HUES6 (cell line): ENCODE measurements around the gene EID1.
A peak's percentile ranks its signal among the peaks of the same experiment; 100 is the strongest.

ENCODE experiments used
- H3K27ac ChIP-seq: 2 replicates; pipeline ENCODE4 v1.7.0; 2013; ENCODE audit warnings: low read depth, mild to moderate bottlenecking, low read length, inconsistent platforms
- H3K27me3 ChIP-seq: 2 replicates; pipeline ENCODE4 v1.6.1; 2013; ENCODE audit warnings: low read length; ENCODE audit not compliant: control insufficient read depth, insufficient read depth
- H3K36me3 ChIP-seq: 2 replicates; pipeline ENCODE4 v1.6.1; 2013; ENCODE audit warnings: low read length; ENCODE audit not compliant: control insufficient read depth, insufficient read depth
- H3K4me1 ChIP-seq: 2 replicates; pipeline ENCODE4 v1.6.1; 2013; ENCODE audit warnings: low read length; ENCODE audit not compliant: control insufficient read depth, insufficient read depth
- H3K4me3 ChIP-seq: 2 replicates; pipeline ENCODE4 v1.5.1; 2013; ENCODE audit warnings: low read depth, low read length
- H3K9ac ChIP-seq: one replicate; pipeline ENCODE4 v1.6.1; 2013; ENCODE audit warnings: mild to moderate bottlenecking, low read length
- H3K9me3 ChIP-seq: 2 replicates; pipeline ENCODE4 v1.6.1; 2013; ENCODE audit warnings: low read depth, low read length; ENCODE audit not compliant: control insufficient read depth, insufficient read depth

Gene EID1

GRCh38 chr15:48869966-48870365, 8.0 kb upstream of the EID1 start:
- H3K9me3 ChIP-seq, result no peaks in the 10 kb centered on the region
- no peak overlapping the region for H3K4me3 ChIP-seq
- H3K4me1 ChIP-seq, result 0 out of 2 replicates have a peak, but pooled peaks cover 4% of the 10 kb centered on the region
- peaks cover 4% of the 10 kb centered on the region; the same call in 1 of the 2 replicates for H3K27me3 ChIP-seq
- H3K36me3 ChIP-seq, result no peaks in the 10 kb centered on the region
- no peak overlapping the region for H3K9ac ChIP-seq
- H3K27ac ChIP-seq, result no peak overlapping the region

- no peaks in the 10 kb centered on the region for H3K9me3 ChIP-seq
- H3K27me3 ChIP-seq, result peaks cover 11% of the 10 kb centered on the region; the same call in 1 of the 2 replicates
- H3K4me3 ChIP-seq, result no peak overlapping the region
- no peak overlapping the region for H3K9ac ChIP-seq
- H3K4me1 ChIP-seq, result no peaks in the 10 kb centered on the region
- no peaks in the 10 kb centered on the region for H3K36me3 ChIP-seq
- H3K27ac ChIP-seq, result no peak overlapping the region
Observed at GRCh38 chr15:48871542-48871941, 6.4 kb upstream of the EID1 start.

- H3K9ac ChIP-seq, result no peak overlapping the region
- H3K27ac ChIP-seq, result no peak overlapping the region
- no peaks in the 10 kb centered on the region for H3K4me1 ChIP-seq
- H3K27me3 ChIP-seq, result peaks cover 11% of the 10 kb centered on the region; the same call in 1 of the 2 replicates
- no peaks in the 10 kb centered on the region for H3K9me3 ChIP-seq
- no peak overlapping the region for H3K4me3 ChIP-seq
- no peaks in the 10 kb centered on the region for H3K36me3 ChIP-seq
Observed at GRCh38 chr15:48872632-48873031, 5.3 kb upstream of the EID1 start.

- Histone ChIP-seq H3K9me3 (no peaks in the 10 kb centered on the region), H3K4me3 (no peak overlapping the region), H3K27me3 (peaks cover 11% of the 10 kb centered on the region; the same call in 1 of the 2 replicates), H3K36me3 (no peaks in the 10 kb centered on the region), H3K4me1 (peaks cover 10% of the 10 kb centered on the region; the same call in 1 of the 2 replicates), H3K27ac (no peak overlapping the region), H3K9ac (no peak overlapping the region)
Observed at GRCh38 chr15:48875241-48875960, 2.5 kb upstream of the EID1 start.

- peaks cover 10% of the 10 kb centered on the region; the same call in 1 of the 2 replicates for H3K4me1 ChIP-seq
- no peak overlapping the region for H3K9ac ChIP-seq
- H3K36me3 ChIP-seq, result no peaks in the 10 kb centered on the region
- no peak overlapping the region for H3K27ac ChIP-seq
- H3K9me3 ChIP-seq, result no peaks in the 10 kb centered on the region
- H3K27me3 ChIP-seq, result peaks cover 11% of the 10 kb centered on the region; the same call in 1 of the 2 replicates
- H3K4me3 ChIP-seq, result no peak overlapping the region
Observed at GRCh38 chr15:48876057-48876456, 1.9 kb upstream of the EID1 start.

- Histone ChIP-seq H3K9me3 (no peaks in the 10 kb centered on the region), H3K4me1 (peaks cover 10% of the 10 kb centered on the region; the same call in 1 of the 2 replicates), H3K36me3 (no peaks in the 10 kb centered on the region), H3K27me3 (peaks cover 5% of the 10 kb centered on the region; the same call in 1 of the 2 replicates), H3K27ac (no peak overlapping the region), H3K9ac (no peak overlapping the region), H3K4me3 (peak overlapping the region; percentile 97; the same call in 1 of the 2 replicates)
Observed at GRCh38 chr15:48880070-48880634, 2.2 kb downstream of the EID1 start.

GRCh38 chr15:48883699-48884098, 5.8 kb downstream of the EID1 start:
- peaks cover 10% of the 10 kb centered on the region; the same call in 1 of the 2 replicates for H3K4me1 ChIP-seq
- no peak overlapping the region for H3K4me3 ChIP-seq
- H3K27ac ChIP-seq, result no peak overlapping the region
- no peaks in the 10 kb centered on the region for H3K36me3 ChIP-seq
- no peaks in the 10 kb centered on the region for H3K9me3 ChIP-seq
- H3K9ac ChIP-seq, result no peak overlapping the region
- H3K27me3 ChIP-seq, result no peaks in the 10 kb centered on the region

- H3K4me1 ChIP-seq, result no peaks in the 10 kb centered on the region
- no peak overlapping the region for H3K4me3 ChIP-seq
- H3K36me3 ChIP-seq, result no peaks in the 10 kb centered on the region
- H3K9me3 ChIP-seq, result no peaks in the 10 kb centered on the region
- H3K9ac ChIP-seq, result no peak overlapping the region
- H3K27me3 ChIP-seq, result no peaks in the 10 kb centered on the region
- no peak overlapping the region for H3K27ac ChIP-seq
Observed at GRCh38 chr15:48887144-48887543, 9.2 kb downstream of the EID1 start.

GRCh38 chr15:48888191-48888590, 10.3 kb downstream of the EID1 start:
- H3K9me3 ChIP-seq, result no peaks in the 10 kb centered on the region
- H3K36me3 ChIP-seq, result no peaks in the 10 kb centered on the region
- no peak overlapping the region for H3K27ac ChIP-seq
- H3K27me3 ChIP-seq, result no peaks in the 10 kb centered on the region
- H3K4me1 ChIP-seq, result no peaks in the 10 kb centered on the region
- H3K9ac ChIP-seq, result no peak overlapping the region
- H3K4me3 ChIP-seq, result no peak overlapping the region

- H3K36me3 ChIP-seq, result no peaks in the 10 kb centered on the region
- H3K9ac ChIP-seq, result no peak overlapping the region
- H3K27me3 ChIP-seq, result no peaks in the 10 kb centered on the region
- no peaks in the 10 kb centered on the region for H3K4me1 ChIP-seq
- no peak overlapping the region for H3K27ac ChIP-seq
- no peaks in the 10 kb centered on the region for H3K9me3 ChIP-seq
- H3K4me3 ChIP-seq, result no peak overlapping the region
Observed at GRCh38 chr15:48888836-48889235, 10.9 kb downstream of the EID1 start.

- H3K9ac ChIP-seq, result no peak overlapping the region
- H3K4me1 ChIP-seq, result no peaks in the 10 kb centered on the region
- H3K27ac ChIP-seq, result no peak overlapping the region
- no peaks in the 10 kb centered on the region for H3K9me3 ChIP-seq
- no peaks in the 10 kb centered on the region for H3K27me3 ChIP-seq
- H3K36me3 ChIP-seq, result no peaks in the 10 kb centered on the region
- no peak overlapping the region for H3K4me3 ChIP-seq
Observed at GRCh38 chr15:48889925-48890324, 12.0 kb downstream of the EID1 start.
